H1 (cell line): ENCODE results near the gene EIF4A2. TPM values are rescaled to one million over a fixed set of nuclear protein-coding genes. Genes with fewer than 3 reads are reported as not detected.

Experiments used
- ATF3 ChIP-seq: IDR thresholded peaks from 2 replicates; pipeline ENCODE4 v1.6.1; 2011; ENCODE audit warnings: low read depth, mild to moderate bottlenecking, low read length; ENCODE audit not compliant: insufficient read depth
- BRCA1 ChIP-seq: IDR thresholded peaks from 2 replicates; pipeline ENCODE4 v1.6.1; 2012; ENCODE audit warnings: low read depth, low read length, improper control_type of control experiment
- CBX5 ChIP-seq: fragments of 300-800, 300-1000 bp; sonication (generic); IDR thresholded peaks from 2 replicates; pipeline ENCODE4 v1.7.1; 2016; ENCODE audit warnings: antibody characterized with exemption, low read length, low read depth
- CHD1 ChIP-seq: IDR thresholded peaks from 2 replicates; pipeline ENCODE4 v1.6.1; 2012; ENCODE audit warnings: low read depth, low read length, improper control_type of control experiment
- CHD2 ChIP-seq: IDR thresholded peaks from 2 replicates; pipeline ENCODE4 v1.6.1; 2012; ENCODE audit warnings: low read length, improper control_type of control experiment
- E2F6 ChIP-seq: IDR thresholded peaks from 2 replicates; pipeline ENCODE4 v1.6.1; 2012; ENCODE audit warnings: inconsistent platforms
- EGR1 ChIP-seq: IDR thresholded peaks from 2 replicates; pipeline ENCODE4 v1.6.1; 2011; ENCODE audit warnings: low read depth, low read length, borderline replicate concordance
- EP300 ChIP-seq, 2 experiments: IDR thresholded peaks; 1 replicate in 1 of 2; 2 replicates in 1 of 2; pipeline ENCODE4 v1.6.1; 2011 to 2012; ENCODE audit warnings: low read depth in 2 of 2, low read length in 2 of 2, mild to moderate bottlenecking in 2 of 2, borderline replicate concordance in 1 of 2, inconsistent platforms in 1 of 2, moderate library complexity in 1 of 2
- FOSL1 ChIP-seq: IDR thresholded peaks from 2 replicates; pipeline ENCODE4 v1.6.1; 2011; ENCODE audit warnings: mild to moderate bottlenecking, low read depth, low read length, moderate library complexity; ENCODE audit not compliant: insufficient read depth
- GABPA ChIP-seq: IDR thresholded peaks from 2 replicates; pipeline ENCODE4 v1.6.1; 2011; ENCODE audit warnings: mild to moderate bottlenecking, low read length, moderate library complexity, borderline replicate concordance; ENCODE audit not compliant: insufficient read depth
- HDAC2 ChIP-seq, 2 experiments: fragments of 300-600 bp in 1 of 2; sonication (generic) in 1 of 2; IDR thresholded peaks; 2 replicates each; pipeline ENCODE4 v1.6.1; 2011 to 2012; ENCODE audit warnings: low read depth in 2 of 2, low read length in 2 of 2, mild to moderate bottlenecking in 2 of 2, moderate library complexity in 2 of 2, borderline replicate concordance in 1 of 2, inconsistent platforms in 1 of 2
- KDM1A ChIP-seq: fragments of 200-600, 300-600 bp; sonication (generic); IDR thresholded peaks from 2 replicates; pipeline ENCODE4 v1.7.1; 2016; ENCODE audit warnings: mild to moderate bottlenecking, low read length, borderline replicate concordance
- KDM4A ChIP-seq: IDR thresholded peaks from one replicate; pipeline ENCODE4 v1.7.1; 2012; ENCODE audit warnings: low read depth, mild to moderate bottlenecking, moderate library complexity, low read length, inconsistent platforms; ENCODE audit not compliant: severe bottlenecking
- KDM5A ChIP-seq: fragments of 200-600 bp; IDR thresholded peaks from 2 replicates; pipeline ENCODE4 v1.7.1; 2012; ENCODE audit warnings: mild to moderate bottlenecking, low read length, inconsistent platforms, mixed read lengths
- POLR2AphosphoS5 ChIP-seq: IDR thresholded peaks from 2 replicates; pipeline ENCODE4 v1.6.1; 2011; ENCODE audit warnings: low read depth, low read length
- RAD21 ChIP-seq, 2 experiments: IDR thresholded peaks in 1 of 2; conservative IDR thresholded peaks in 1 of 2; 2 replicates each; pipeline ENCODE4 v1.6.1; 2011; ENCODE audit warnings: low read depth in 2 of 2, low read length in 2 of 2, improper control_type of control experiment in 1 of 2, inconsistent platforms in 1 of 2, mild to moderate bottlenecking in 1 of 2, moderate library complexity in 1 of 2
- RNF2 ChIP-seq: fragments of 200-900, 300-1000 bp; sonication (generic); IDR thresholded peaks from 2 replicates; pipeline ENCODE4 v1.7.1; 2016; ENCODE audit warnings: borderline replicate concordance, low read depth, mild to moderate bottlenecking, antibody characterized with exemption, low read length; ENCODE audit not compliant: poor library complexity, severe bottlenecking; ENCODE audit errors: missing control alignments
- SP1 ChIP-seq: IDR thresholded peaks from 2 replicates; pipeline ENCODE4 v1.6.1; 2011; ENCODE audit warnings: low read depth, low read length
- TAF1 ChIP-seq: IDR thresholded peaks from 2 replicates; pipeline ENCODE4 v1.6.1; 2011; ENCODE audit warnings: mild to moderate bottlenecking, low read depth, low read length
- TEAD4 ChIP-seq: IDR thresholded peaks from 2 replicates; pipeline ENCODE4 v1.6.1; 2012; ENCODE audit warnings: low read depth, low read length, inconsistent platforms, mixed read lengths
- polyA plus RNA-seq, 7 experiments: library from polyadenylated mRNA; depleted of rRNA in 3 of 7; stranded (reverse) in 5 of 7; unstranded in 2 of 7; fragments of >200 nt in 5 of 7; fragments of 200-250 nt in 2 of 7; gene quantifications; 1 replicate in 5 of 7; 2 replicates in 1 of 7; 4 replicates in 1 of 7; pipeline versions ENCODE4 v1.2.1 to v1.2.3, GENCODE V29; 2011 to 2013; ENCODE audit warnings: missing spikeins in 2 of 7, mixed read lengths in 2 of 7
- total RNA-seq: library from RNA; stranded (reverse); fragmentation: NEBNext Ultra II Directional; extraction: Animal tissue kit (Norgen Biotek cat#: 25700); gene quantifications from 2 replicates; pipeline ENCODE4 v1.2.1, GENCODE V29; 2021

The EIF4A2 gene
- total and polyA plus RNA-seq, 2 of the 8 experiments (the other 6 are each of a cell fraction or from before 2014, with no cell fraction given): 527 to 604 TPM

GRCh38 chr3:186806089-186807055, 23.0 kb downstream of the EIF4A2 start, which contains the start of gene RFC4 (continued):
- TF ChIP-seq RAD21 (IDR thresholded peaks at IDR 0.05 in 1 of 2, conservative IDR thresholded peaks at IDR 0.05 in 1 of 2; ENCODE audit: low read depth in 2 of 2, low read length in 2 of 2) (peak; percentile 0 to 1; a peak in 1 of 4 replicates), E2F6 (peak; percentile 91), GABPA (peak; percentile 90), KDM1A (no peak), TEAD4 (no peak), EP300 (IDR thresholded peaks at IDR 0.05; ENCODE audit: borderline replicate concordance in 1 of 2, low read depth in 2 of 2, low read length in 2 of 2) (no peak; a peak in 1 of 3 replicates), TAF1 (peak; percentile 93), SP1 (no peak), FOSL1 (no peak), HDAC2 (IDR thresholded peaks at IDR 0.05; ENCODE audit: borderline replicate concordance in 1 of 2, low read depth in 2 of 2, low read length in 2 of 2) (peak in 1 of 2 experiments; percentile 51; a peak in 1 of 4 replicates), CHD1 (0 out of 2 replicates have a peak, but pooled peaks have one; percentile 47), BRCA1 (no peak), KDM5A (peak; percentile 71; the same call in 1 of the 2 replicates), EGR1 (no peak), CHD2 (peak; percentile 31; the same call in 1 of the 2 replicates), POLR2AphosphoS5 (peak; percentile 81), RNF2 (no peak), ATF3 (no peak), KDM4A (peak; percentile 78), CBX5 (no peak)
